H1 (cell line): ENCODE results near the gene DEFB114. TPM values are rescaled to one million over a fixed set of nuclear protein-coding genes. Genes with fewer than 3 reads are reported as not detected.

Experiments
- CTCF ChIA-PET: fragments of 300-600 bp; sonication (Branson Sonifier 250); formaldehyde crosslinking; loops from one replicate; lab custom pipeline; 2021; ENCODE audit not compliant: partially characterized antibody; lab: Charles Lee
- POLR2A ChIA-PET: fragments of 300-600 bp; sonication (Branson Sonifier 250); formaldehyde crosslinking; loops from one replicate; lab custom pipeline; 2021; ENCODE audit warnings: inconsistent platforms; ENCODE audit not compliant: partially characterized antibody; lab: Charles Lee
- DNase-seq, 2 experiments: peaks; one replicate each; pipeline versions ENCODE4 v3.0.0 to v3.0.0-alpha.2; 2010 to 2022; ENCODE audit warnings: low spot score in 2 of 2, low read depth in 1 of 2, mixed read lengths in 1 of 2
- FAIRE-seq: peaks from 2 replicates; lab custom pipeline; 2011; peaks lifted over from hg19 to GRCh38; lab: Jason Lieb, UNC
- H2AFZ ChIP-seq: 2 replicates; pipeline ENCODE4 v1.8.1; 2012; ENCODE audit warnings: low read length, inconsistent platforms
- H2AK5ac ChIP-seq: 2 replicates; pipeline ENCODE4 v1.6.1; 2013; ENCODE audit warnings: low read depth, low read length
- H2BK120ac ChIP-seq: replicated peaks from 2 replicates; pipeline ENCODE3; 2013; ENCODE audit warnings: low read depth, low read length, inconsistent platforms
- H2BK12ac ChIP-seq: 2 replicates; pipeline ENCODE4 v1.6.1; 2013; ENCODE audit warnings: low read depth, low read length
- H2BK15ac ChIP-seq: 2 replicates; pipeline ENCODE4 v1.6.1; 2013; ENCODE audit warnings: low read length
- H2BK20ac ChIP-seq: 2 replicates; pipeline ENCODE4 v1.6.1; 2013; ENCODE audit warnings: low read length
- H2BK5ac ChIP-seq: 2 replicates; pipeline ENCODE4 v1.6.1; 2013; ENCODE audit warnings: low read depth, low read length
- H3K14ac ChIP-seq: 2 replicates; pipeline ENCODE4 v1.6.1; 2013; ENCODE audit warnings: inconsistent platforms; ENCODE audit not compliant: insufficient read length
- H3K18ac ChIP-seq: 2 replicates; pipeline ENCODE4 v1.6.1; 2013; ENCODE audit warnings: low read length; ENCODE audit errors: extremely low read depth
- H3K23ac ChIP-seq: 2 replicates; pipeline ENCODE4 v1.6.1; 2013; ENCODE audit warnings: inconsistent platforms; ENCODE audit not compliant: insufficient read length
- H3K23me2 ChIP-seq: 2 replicates; pipeline ENCODE4 v1.6.1; 2013; ENCODE audit warnings: low read depth, low read length
- H3K27ac ChIP-seq: 2 replicates; pipeline ENCODE4 v1.6.1; 2011; ENCODE audit warnings: low read depth, low read length, inconsistent platforms
- H3K27me3 ChIP-seq, 4 experiments: replicated peaks in 1 of 4; 1 replicate in 1 of 4; 2 replicates in 3 of 4; pipeline versions ENCODE4 v1.6.1 to v1.8.1; 2011 to 2013; ENCODE audit warnings: low read length in 3 of 4, mild to moderate bottlenecking in 3 of 4, inconsistent platforms in 2 of 4, mixed read lengths in 2 of 4, moderate library complexity in 1 of 4; ENCODE audit not compliant: control insufficient read depth in 3 of 4, insufficient read depth in 3 of 4; ENCODE audit errors: extremely low read depth in 1 of 4
- H3K36me3 ChIP-seq, 4 experiments: 2 replicates each; pipeline versions ENCODE4 v1.6.1 to v1.8.1; 2011 to 2013; ENCODE audit warnings: mild to moderate bottlenecking in 4 of 4, low read length in 3 of 4, moderate library complexity in 2 of 4, control low read depth in 1 of 4, inconsistent platforms in 1 of 4; ENCODE audit not compliant: insufficient read depth in 4 of 4, control insufficient read depth in 2 of 4
- H3K4ac ChIP-seq: replicated peaks from 2 replicates; pipeline ENCODE3; 2013; ENCODE audit warnings: low read length, low read depth, mixed read lengths, inconsistent platforms; ENCODE audit not compliant: insufficient read length
- H3K4me1 ChIP-seq, 4 experiments: replicated peaks in 1 of 4; 1 replicate in 1 of 4; 2 replicates in 3 of 4; pipeline versions ENCODE4 v1.6.1 to v1.8.1; 2011 to 2013; ENCODE audit warnings: low read length in 3 of 4, inconsistent platforms in 2 of 4, mixed read lengths in 1 of 4; ENCODE audit not compliant: insufficient read depth in 4 of 4, control insufficient read depth in 3 of 4
- H3K4me2 ChIP-seq, 2 experiments: 2 replicates each; pipeline versions ENCODE4 v1.6.1 to v1.8.1; 2011 to 2013; ENCODE audit warnings: low read depth in 2 of 2, low read length in 2 of 2, control low read depth in 1 of 2, inconsistent platforms in 1 of 2, mild to moderate bottlenecking in 1 of 2; ENCODE audit not compliant: insufficient read depth in 1 of 2
- H3K4me3 ChIP-seq, 4 experiments: fragments of 200-600, 300-600 bp in 1 of 4; sonication (generic), shearing (Covaris generic), sonication (Bioruptor Twin) in 1 of 4; 2 replicates each; pipeline versions ENCODE4 v1.5.1 to v1.8.1; 2011 to 2016; ENCODE audit warnings: low read length in 4 of 4, low read depth in 3 of 4, control low read depth in 2 of 4, inconsistent platforms in 2 of 4, mild to moderate bottlenecking in 2 of 4, mixed read lengths in 1 of 4, moderate library complexity in 1 of 4; ENCODE audit not compliant: insufficient read depth in 2 of 4; ENCODE audit errors: extremely low read depth in 1 of 4
- H3K56ac ChIP-seq: replicated peaks from 2 replicates; pipeline ENCODE3; 2013; ENCODE audit warnings: low read depth, mild to moderate bottlenecking, mixed read lengths, low read length, inconsistent platforms; ENCODE audit not compliant: insufficient read length
- H3K79me1 ChIP-seq: 2 replicates; pipeline ENCODE4 v1.6.1; 2013; ENCODE audit warnings: low read depth, low read length, control low read depth
- H3K79me2 ChIP-seq, 2 experiments: 2 replicates each; pipeline versions ENCODE4 v1.6.1 to v1.8.1; 2012 to 2013; ENCODE audit warnings: low read length in 2 of 2, mild to moderate bottlenecking in 2 of 2, inconsistent platforms in 1 of 2; ENCODE audit not compliant: insufficient read depth in 2 of 2, control insufficient read depth in 1 of 2
- H3K9ac ChIP-seq, 4 experiments: replicated peaks in 1 of 4; 1 replicate in 1 of 4; 2 replicates in 3 of 4; pipeline versions ENCODE4 v1.6.1 to v1.8.1; 2011 to 2013; ENCODE audit warnings: low read depth in 3 of 4, low read length in 3 of 4, control low read depth in 2 of 4, mild to moderate bottlenecking in 2 of 4, moderate library complexity in 2 of 4, inconsistent platforms in 1 of 4; ENCODE audit errors: extremely low read depth in 1 of 4
- H3K9me3 ChIP-seq, 2 experiments: 2 replicates each; pipeline versions ENCODE4 v1.6.1 to v1.8.1; 2012 to 2013; ENCODE audit warnings: mild to moderate bottlenecking in 2 of 2, moderate library complexity in 2 of 2, control low read depth in 1 of 2, inconsistent platforms in 1 of 2, low read depth in 1 of 2, low read length in 1 of 2, mixed read lengths in 1 of 2; ENCODE audit not compliant: insufficient read depth in 2 of 2
- H4K20me1 ChIP-seq, 2 experiments: replicated peaks in 1 of 2; 2 replicates each; pipeline versions ENCODE3 to v1.8.1; 2011 to 2013; ENCODE audit warnings: inconsistent platforms in 2 of 2, low read length in 2 of 2, mild to moderate bottlenecking in 1 of 2; ENCODE audit not compliant: insufficient read depth in 2 of 2, control insufficient read depth in 1 of 2
- H4K5ac ChIP-seq: 2 replicates; pipeline ENCODE4 v1.6.1; 2013; ENCODE audit warnings: low read length, low read depth, mixed read lengths, inconsistent platforms; ENCODE audit not compliant: insufficient read length
- H4K8ac ChIP-seq: 2 replicates; pipeline ENCODE4 v1.8.0; 2013; ENCODE audit warnings: mild to moderate bottlenecking, moderate library complexity, low read length, inconsistent platforms; ENCODE audit not compliant: insufficient read depth; ENCODE audit errors: extremely low read depth
- H4K91ac ChIP-seq: replicated peaks from 2 replicates; pipeline ENCODE3; 2013; ENCODE audit warnings: low read length, mixed read lengths, inconsistent platforms; ENCODE audit not compliant: insufficient read length
- ASH2L ChIP-seq: fragments of 200-600, 300-600 bp; sonication (generic); IDR thresholded peaks from one replicate; pipeline ENCODE4 v1.7.1; 2017; ENCODE audit warnings: low read length
- BACH1 ChIP-seq: IDR thresholded peaks from 2 replicates; pipeline ENCODE4 v1.6.1; 2012; ENCODE audit warnings: low read length, improper control_type of control experiment
- CBX8 ChIP-seq: fragments of 300-800, 300-1000 bp; sonication (generic); IDR thresholded peaks from 2 replicates; pipeline ENCODE4 v1.7.1; 2016; ENCODE audit warnings: low read depth, low read length, borderline replicate concordance
- RAD21 ChIP-seq, 2 experiments: IDR thresholded peaks in 1 of 2; conservative IDR thresholded peaks in 1 of 2; 2 replicates each; pipeline ENCODE4 v1.6.1; 2011; ENCODE audit warnings: low read depth in 2 of 2, low read length in 2 of 2, improper control_type of control experiment in 1 of 2, inconsistent platforms in 1 of 2, mild to moderate bottlenecking in 1 of 2, moderate library complexity in 1 of 2
- RXRA ChIP-seq: IDR thresholded peaks from 2 replicates; pipeline ENCODE4 v1.6.1; 2011; ENCODE audit warnings: low read depth, mild to moderate bottlenecking, low read length, moderate library complexity; ENCODE audit not compliant: insufficient read depth
- SP2 ChIP-seq: IDR thresholded peaks from 2 replicates; pipeline ENCODE4 v1.6.1; 2012; ENCODE audit warnings: mild to moderate bottlenecking, low read length, inconsistent platforms
- SUZ12 ChIP-seq: fragments of 200-600 bp; sonication (generic); IDR thresholded peaks from 2 replicates; pipeline ENCODE4 v1.6.1; 2012; ENCODE audit warnings: mild to moderate bottlenecking, inconsistent platforms, low read length, moderate library complexity, mixed read lengths
- USF2 ChIP-seq: IDR thresholded peaks from 2 replicates; pipeline ENCODE4 v1.6.1; 2011; ENCODE audit warnings: low read length, improper control_type of control experiment
- ZNF274 ChIP-seq: IDR thresholded peaks from 2 replicates; pipeline ENCODE4 v1.7.0; 2012; ENCODE audit warnings: low read length, borderline replicate concordance; ENCODE audit errors: extremely low read depth
- whole genome bisulfite sequencing, 2 experiments: shearing (Covaris generic) in 1 of 2; methylation state at CpG; one replicate each; pipeline versions ENCODE4 v1.1.6 to v1.1.7; 2013 to 2015; ENCODE audit warnings: low lambda C conversion rate in 2 of 2, mixed read lengths in 2 of 2, inconsistent platforms in 1 of 2, low coverage in 1 of 2, missing lambda C conversion rate in 1 of 2; ENCODE audit not compliant: insufficient replicate concordance in 2 of 2, insufficient coverage in 1 of 2, insufficient read length in 1 of 2; ENCODE audit errors: extremely low coverage in 1 of 2, missing lambda C conversion rate in 1 of 2; 5-methylcytosine and 5-hydroxymethylcytosine counted together
- polyA plus RNA-seq, 7 experiments: library from polyadenylated mRNA; depleted of rRNA in 3 of 7; stranded (reverse) in 5 of 7; unstranded in 2 of 7; fragments of >200 nt in 5 of 7; fragments of 200-250 nt in 2 of 7; gene quantifications; 1 replicate in 5 of 7; 2 replicates in 1 of 7; 4 replicates in 1 of 7; pipeline versions ENCODE4 v1.2.1 to v1.2.3, GENCODE V29; 2011 to 2013; ENCODE audit warnings: missing spikeins in 2 of 7, mixed read lengths in 2 of 7
- total RNA-seq: library from RNA; stranded (reverse); fragmentation: NEBNext Ultra II Directional; extraction: Animal tissue kit (Norgen Biotek cat#: 25700); gene quantifications from 2 replicates; pipeline ENCODE4 v1.2.1, GENCODE V29; 2021

Gene DEFB114
- total and polyA plus RNA-seq, 2 of the 8 experiments (the other 6 are each of a cell fraction or from before 2014, with no cell fraction given), result not detected

- Histone ChIP-seq H4K91ac (no peak overlapping the region), H4K8ac (no peak overlapping the region), H3K56ac (no peak overlapping the region), H2AFZ (no peak overlapping the region), H3K9ac (no peak overlapping the region), H3K27me3 (no peaks in the 10 kb centered on the region), H4K20me1 (no peaks in the 10 kb centered on the region), H3K9me3 (no peaks in the 10 kb centered on the region), H2BK15ac (no peak overlapping the region), H2AK5ac (no peak overlapping the region), H3K23ac (no peak overlapping the region), H2BK120ac (no peak overlapping the region), H2BK5ac (no peak overlapping the region), H3K4me2 (no peak overlapping the region), H3K4me1 (peaks cover 2 to 9% (median 5%) of the 10 kb centered on the region in 4 experiments; a peak in 4 of 7 replicates), H3K36me3 (no peaks in the 10 kb centered on the region), H3K27ac (no peak overlapping the region), H3K4me3 (no peak overlapping the region), H3K14ac (no peak overlapping the region), H3K18ac (no peak overlapping the region), H3K4ac (no peak overlapping the region), H3K23me2 (no peaks in the 10 kb centered on the region; the same call in 1 of the 2 replicates), H2BK12ac (no peak overlapping the region), H3K79me1 (no peaks in the 10 kb centered on the region), H3K79me2 (no peaks in the 10 kb centered on the region), H2BK20ac (no peak overlapping the region), H4K5ac (no peak overlapping the region)
- no peak for DNase-seq
- ChIA-PET POLR2A (interaction anchor here (0.6 kb wide), 1 partner anchor 433 kb away, joined by 3 read pairs; no protein-coding TSS in a partner anchor), CTCF (no interaction called here)
- FAIRE-seq, result no peak
- WGBS, 2 experiments, result 89% methylated on average over 5 of the region's 5 CpGs; no CpG with 5 or more reads in 1 of the 2 experiments
- TF ChIP-seq USF2, result no peak
- no peak for TF ChIP-seq SUZ12
- TF ChIP-seq ASH2L, result no peak
- TF ChIP-seq CBX8, result no peak
- TF ChIP-seq RAD21 (IDR thresholded peaks at IDR 0.05 in 1 of 2, conservative IDR thresholded peaks at IDR 0.05 in 1 of 2; ENCODE audit: low read depth in 2 of 2, low read length in 2 of 2), result no peak
- no peak for TF ChIP-seq ZNF274
- no peak for TF ChIP-seq RXRA
- TF ChIP-seq SP2, result no peak
- TF ChIP-seq BACH1, result no peak
These were observed 43.9 kb downstream of the DEFB114 start for GRCh38 chr6:49919935-49920644.
